Measurements from ENCODE around the gene ST6GAL1.

DNA sequence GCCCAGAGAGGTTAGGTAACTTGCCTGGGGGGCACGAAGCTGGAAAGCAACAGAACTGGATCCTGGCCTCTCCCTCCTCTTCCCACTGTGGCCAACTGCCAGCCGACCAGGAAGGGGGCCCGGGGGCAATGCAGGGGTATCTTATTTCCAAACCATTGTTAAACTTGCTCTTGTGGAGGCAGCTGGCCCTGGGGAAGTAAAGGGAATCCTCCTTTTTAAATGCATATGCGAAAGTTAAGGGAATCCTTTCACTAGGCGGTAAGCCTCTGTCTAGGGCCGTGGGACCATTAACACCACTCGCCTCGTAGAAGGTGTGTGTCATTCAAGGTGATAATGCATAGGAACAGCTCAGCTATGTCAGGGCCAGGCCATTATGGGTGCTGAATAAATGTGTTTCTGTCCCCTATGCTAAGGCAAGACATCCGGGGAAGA is 68.6 kb downstream of the ST6GAL1 start:
- TF ChIP-seq, protein P1, sequence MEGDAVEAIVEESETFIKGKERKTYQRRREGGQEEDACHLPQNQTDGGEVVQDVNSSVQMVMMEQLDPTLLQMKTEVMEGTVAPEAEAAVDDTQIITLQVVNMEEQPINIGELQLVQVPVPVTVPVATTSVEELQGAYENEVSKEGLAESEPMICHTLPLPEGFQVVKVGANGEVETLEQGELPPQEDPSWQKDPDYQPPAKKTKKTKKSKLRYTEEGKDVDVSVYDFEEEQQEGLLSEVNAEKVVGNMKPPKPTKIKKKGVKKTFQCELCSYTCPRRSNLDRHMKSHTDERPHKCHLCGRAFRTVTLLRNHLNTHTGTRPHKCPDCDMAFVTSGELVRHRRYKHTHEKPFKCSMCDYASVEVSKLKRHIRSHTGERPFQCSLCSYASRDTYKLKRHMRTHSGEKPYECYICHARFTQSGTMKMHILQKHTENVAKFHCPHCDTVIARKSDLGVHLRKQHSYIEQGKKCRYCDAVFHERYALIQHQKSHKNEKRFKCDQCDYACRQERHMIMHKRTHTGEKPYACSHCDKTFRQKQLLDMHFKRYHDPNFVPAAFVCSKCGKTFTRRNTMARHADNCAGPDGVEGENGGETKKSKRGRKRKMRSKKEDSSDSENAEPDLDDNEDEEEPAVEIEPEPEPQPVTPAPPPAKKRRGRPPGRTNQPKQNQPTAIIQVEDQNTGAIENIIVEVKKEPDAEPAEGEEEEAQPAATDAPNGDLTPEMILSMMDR (IDR thresholded peaks at IDR 0.05; ENCODE audit: low read depth, low read length) = no peak
- TF ChIP-seq, protein P2, sequence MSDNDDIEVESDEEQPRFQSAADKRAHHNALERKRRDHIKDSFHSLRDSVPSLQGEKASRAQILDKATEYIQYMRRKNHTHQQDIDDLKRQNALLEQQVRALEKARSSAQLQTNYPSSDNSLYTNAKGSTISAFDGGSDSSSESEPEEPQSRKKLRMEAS (IDR thresholded peaks at IDR 0.05; ENCODE audit: low read depth, low read length) = no peak
- no peak for TF ChIP-seq POLR2A (IDR thresholded peaks at IDR 0.05; ENCODE audit: extremely low read depth, insufficient read length)

Measured in NB4 (cell line).